GM23338 (cell line): ENCODE measurements around the gene SMIM44.

ENCODE experiments used
- CREB1 ChIP-seq: fragments of 250-450 bp; sonication (Bioruptor Pico); IDR thresholded peaks from 2 replicates; pipeline ENCODE4 v1.5.0; 2020; ENCODE audit warnings: low read depth, mild to moderate bottlenecking, moderate library complexity
- CTCF ChIP-seq, 2 experiments: fragments of 200-600 bp in 1 of 2; sonication (generic) in 1 of 2; conservative IDR thresholded peaks; 2 replicates each; pipeline versions ENCODE4 v1.5.1 to v1.6.1; 2016 to 2017; ENCODE audit warnings: antibody characterized with exemption in 2 of 2, low read depth in 2 of 2, mild to moderate bottlenecking in 2 of 2, moderate library complexity in 1 of 2

- TF ChIP-seq CTCF (conservative IDR thresholded peaks at IDR 0.05; ENCODE audit: low read depth in 2 of 2) (no peak), CREB1 (CRISPR knock-in tag) (no peak)
Observed at GRCh38 chr19:3483226-3483628, at the start of gene SMIM44.
